ENCODE measurements around the gene MEAK7.

GRCh38 chr16:84460406-84461028, 43.9 kb downstream of the MEAK7 start:
- TF ChIP-seq EZH2 (IDR thresholded peaks at IDR 0.05) = no peak
- TF ChIP-seq POLR2AphosphoS5 (IDR thresholded peaks at IDR 0.05; ENCODE audit: borderline replicate concordance, low read depth, low read length) = no peak

Data from SK-N-MC (cell line).